ENCODE results near the gene FBXO33.

The FBXO33 gene

GRCh38 chr14:39469094-39469710 is 37.0 kb upstream of the FBXO33 start:
- Histone ChIP-seq H4K20me1 (ENCODE audit: insufficient read depth, low read length, poor library complexity, severe bottlenecking) (no peaks in the 10 kb centered on the region), H3K36me3 (ENCODE audit: insufficient read depth, low read length) (no peaks in the 10 kb centered on the region), H3F3A (ENCODE audit: low read depth) (no peaks in the 10 kb centered on the region), H3K9me3 (ENCODE audit: insufficient read depth, low read depth, low read length) (no peaks in the 10 kb centered on the region), H3K27me3 (ENCODE audit: insufficient read depth, low read length, poor library complexity, severe bottlenecking) (no peaks in the 10 kb centered on the region), H3K4me3 (ENCODE audit: low read length, poor library complexity, severe bottlenecking) (no peak overlapping the region), H3K9me2 (replicated peaks; ENCODE audit: low read depth, low read length) (no peaks in the 10 kb centered on the region), H2AFZ (ENCODE audit: low read length) (no peak overlapping the region), H3K79me2 (ENCODE audit: insufficient read depth, low read length) (no peaks in the 10 kb centered on the region), H3K4me2 (ENCODE audit: low read depth, low read length, poor library complexity, severe bottlenecking) (no peak overlapping the region), H3K9ac (ENCODE audit: low read depth, low read length, poor library complexity, severe bottlenecking) (no peak overlapping the region), H3K4me1 (ENCODE audit: insufficient read depth, low read length, poor library complexity, severe bottlenecking) (no peaks in the 10 kb centered on the region)
- no peak for TF ChIP-seq EZH2phosphoT487 (IDR thresholded peaks at IDR 0.05; ENCODE audit: borderline replicate concordance)
- TF ChIP-seq CTCF (conservative IDR thresholded peaks at IDR 0.05; ENCODE audit: low read length) = peak; percentile 47

- no peaks in the 10 kb centered on the region for H4K20me1 ChIP-seq (ENCODE audit: insufficient read depth, low read length, poor library complexity, severe bottlenecking)
- H3F3A ChIP-seq (ENCODE audit: low read depth) = no peaks in the 10 kb centered on the region
- H2AFZ ChIP-seq (ENCODE audit: low read length) = no peak overlapping the region
- no peaks in the 10 kb centered on the region for H3K4me1 ChIP-seq (ENCODE audit: insufficient read depth, low read length, poor library complexity, severe bottlenecking)
- H3K9ac ChIP-seq (ENCODE audit: low read depth, low read length, poor library complexity, severe bottlenecking) = no peak overlapping the region
- no peak overlapping the region for H3K4me2 ChIP-seq (ENCODE audit: low read depth, low read length, poor library complexity, severe bottlenecking)
- H3K9me3 ChIP-seq (ENCODE audit: insufficient read depth, low read depth, low read length) = no peaks in the 10 kb centered on the region
- TF ChIP-seq CTCF (conservative IDR thresholded peaks at IDR 0.05; ENCODE audit: low read length) (peak; percentile 67), EZH2phosphoT487 (IDR thresholded peaks at IDR 0.05; ENCODE audit: borderline replicate concordance) (no peak)
- H3K9me2 ChIP-seq (replicated peaks; ENCODE audit: low read depth, low read length) = no peaks in the 10 kb centered on the region
- H3K4me3 ChIP-seq (ENCODE audit: low read length, poor library complexity, severe bottlenecking) = no peak overlapping the region
- H3K36me3 ChIP-seq (ENCODE audit: insufficient read depth, low read length) = no peaks in the 10 kb centered on the region
- no peaks in the 10 kb centered on the region for H3K27me3 ChIP-seq (ENCODE audit: insufficient read depth, low read length, poor library complexity, severe bottlenecking)
- H3K79me2 ChIP-seq (ENCODE audit: insufficient read depth, low read length) = no peaks in the 10 kb centered on the region
Measured at GRCh38 chr14:39467889-39468524, 35.8 kb upstream of the FBXO33 start.

- no peak overlapping the region for H3K4me2 ChIP-seq (ENCODE audit: low read depth, low read length, poor library complexity, severe bottlenecking)
- no peaks in the 10 kb centered on the region for H4K20me1 ChIP-seq (ENCODE audit: insufficient read depth, low read length, poor library complexity, severe bottlenecking)
- no peaks in the 10 kb centered on the region for H3K36me3 ChIP-seq (ENCODE audit: insufficient read depth, low read length)
- TF ChIP-seq CTCF (conservative IDR thresholded peaks at IDR 0.05; ENCODE audit: low read length) (no peak), EZH2phosphoT487 (IDR thresholded peaks at IDR 0.05; ENCODE audit: borderline replicate concordance) (no peak)
- H3K4me3 ChIP-seq (ENCODE audit: low read length, poor library complexity, severe bottlenecking) = no peak overlapping the region
- H3K9me2 ChIP-seq (replicated peaks; ENCODE audit: low read depth, low read length) = no peaks in the 10 kb centered on the region
- H3K27me3 ChIP-seq (ENCODE audit: insufficient read depth, low read length, poor library complexity, severe bottlenecking) = no peaks in the 10 kb centered on the region
- no peaks in the 10 kb centered on the region for H3K79me2 ChIP-seq (ENCODE audit: insufficient read depth, low read length)
- H3K9me3 ChIP-seq (ENCODE audit: insufficient read depth, low read depth, low read length) = no peaks in the 10 kb centered on the region
- H3K9ac ChIP-seq (ENCODE audit: low read depth, low read length, poor library complexity, severe bottlenecking) = no peak overlapping the region
- H3F3A ChIP-seq (ENCODE audit: low read depth) = no peaks in the 10 kb centered on the region
- no peak overlapping the region for H2AFZ ChIP-seq (ENCODE audit: low read length)
- H3K4me1 ChIP-seq (ENCODE audit: insufficient read depth, low read length, poor library complexity, severe bottlenecking) = no peaks in the 10 kb centered on the region
Measured at GRCh38 chr14:39459795-39460478, 27.7 kb upstream of the FBXO33 start.

Measured in Loucy (cell line).